Frontal cortex (tissue), 4 donors: Measurements from ENCODE around the gene TIMM44. TPM values are rescaled to one million over a fixed set of nuclear protein-coding genes. Genes with fewer than 3 reads are reported as not detected.
"Not testable (repeated sequence)": the region's sequence is repeated elsewhere in the genome, so short reads cannot be mapped to it uniquely, and the experiment has no call there.

Experiments used
- DNase-seq, 2 donors: peaks; one replicate each; pipeline ENCODE4 v3.0.0; 2012; ENCODE audit warnings: low spot score in 2 of 2
- FAIRE-seq: peaks from 2 replicates; lab custom pipeline; 2012; peaks lifted over from hg19 to GRCh38; lab: Jason Lieb, UNC
- total RNA-seq: library from RNA; depleted of rRNA; stranded (reverse); fragments of >200 nt; gene quantifications from one replicate; pipeline ENCODE4 v1.2.3, GENCODE V29; 2014
- donor health status: control.
- donor health status: control.
- donor health status: control.

The TIMM44 gene
- total RNA-seq, 1 donor from 2014 or later = 26.9 TPM

DNA sequence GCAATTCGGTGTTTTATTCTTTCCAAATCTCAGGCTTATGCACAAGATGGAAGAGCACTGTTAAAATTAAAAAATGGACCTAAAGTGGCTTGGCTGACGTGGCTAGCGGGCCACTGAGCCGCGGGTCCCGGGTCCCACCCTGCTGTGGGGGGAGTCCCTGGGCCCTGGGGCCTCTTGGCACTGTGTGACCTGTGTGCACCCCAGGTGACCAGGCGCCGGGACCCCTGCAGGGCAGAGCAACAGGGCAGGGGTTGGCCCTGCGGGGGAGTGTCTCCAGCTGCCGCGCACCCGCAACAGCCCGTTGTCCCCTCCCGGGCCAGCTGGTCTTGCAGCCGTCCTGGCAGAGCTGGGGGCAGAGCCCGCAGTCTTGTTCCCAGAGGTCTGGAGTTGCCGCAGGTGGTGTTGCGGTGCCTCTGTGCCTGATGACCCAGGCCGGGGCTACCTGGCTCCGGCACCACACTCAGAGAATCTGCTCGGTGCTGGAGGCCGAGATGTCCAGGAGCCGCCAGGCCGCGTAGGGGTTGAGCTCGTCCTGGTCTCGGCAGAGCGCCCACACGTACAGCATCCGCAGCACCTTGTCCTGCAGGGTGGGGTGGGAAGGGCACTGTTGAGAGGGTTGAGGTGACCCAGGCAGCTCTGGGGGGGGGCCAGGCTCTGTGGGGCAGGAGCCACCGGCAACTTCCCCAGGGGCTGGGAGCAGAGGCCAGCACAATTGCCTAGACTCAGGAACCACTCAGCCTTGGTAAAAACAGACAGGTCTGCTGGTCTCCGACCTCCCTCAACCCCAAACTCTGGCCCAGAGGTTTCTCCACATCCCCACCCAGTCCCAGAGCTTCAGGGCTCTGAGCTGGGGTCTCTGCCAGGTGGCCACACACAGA, 16.5 kb downstream of the TIMM44 start:
- DNase-seq (no peak), FAIRE-seq (no peak)

DNA sequence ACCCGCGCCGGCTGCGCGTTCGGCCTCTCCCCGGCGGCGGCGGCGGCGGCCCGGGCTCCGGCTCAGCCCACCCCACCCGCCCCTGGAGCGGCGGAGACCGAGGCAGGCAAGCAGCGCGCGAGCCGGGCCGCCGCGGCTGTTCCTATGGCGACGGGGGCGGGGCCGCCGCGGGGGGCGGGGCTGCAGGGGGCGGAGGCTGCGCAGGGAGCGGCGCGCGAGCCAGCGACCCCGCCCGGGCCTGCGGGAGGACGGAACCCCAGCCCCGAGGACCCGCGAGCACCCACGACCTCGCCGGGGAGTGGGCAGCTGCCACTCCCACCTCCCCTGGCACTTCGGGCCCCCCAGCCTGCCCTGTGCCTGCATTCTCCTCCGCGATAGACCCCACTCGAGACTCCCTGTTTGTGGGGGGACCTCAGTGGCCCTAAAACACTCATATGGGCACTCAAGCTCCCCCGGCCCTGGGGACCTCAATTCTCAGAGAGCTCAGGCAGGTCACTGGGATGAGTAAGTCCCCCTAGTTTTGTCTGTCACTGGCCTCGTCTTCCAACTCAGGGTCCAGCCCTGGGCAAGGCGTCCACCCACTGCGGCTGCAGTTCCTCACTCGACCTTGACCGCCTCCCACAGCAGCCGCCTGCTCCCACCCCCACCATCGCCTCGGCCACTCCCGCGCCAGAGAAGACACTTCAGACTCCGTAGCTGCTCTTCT, 17.3 kb downstream of the TIMM44 start, which contains the start of gene CTXN1:
TSS of gene CTXN1 (minus strand) at position 115 of the 706 bp plus-strand sequence. CDS start 597 bp downstream, outside the sequence.
- FAIRE-seq = no peak

GRCh38 chr19:7925171-7925851, 18.2 kb downstream of the TIMM44 start:
- FAIRE-seq (no peak), DNase-seq (peak; percentile 69 to 73)

More for the DNA sequence above, 17.3 kb downstream of the TIMM44 start, which contains the start of gene CTXN1:
- DNase-seq = peak; percentile 90 to 91

GRCh38 chr19:7924651-7925170, 18.8 kb downstream of the TIMM44 start:
- no peak for DNase-seq
- no peak for FAIRE-seq

GRCh38 chr19:7924241-7924640, 19.2 kb downstream of the TIMM44 start:
- no peak for DNase-seq
- FAIRE-seq = no peak

- DNase-seq = no peak
- FAIRE-seq = no peak
Measured at GRCh38 chr19:7923295-7924191, 19.9 kb downstream of the TIMM44 start.

- no peak for DNase-seq
- FAIRE-seq = no peak
Measured at GRCh38 chr19:7922836-7923195, 20.6 kb downstream of the TIMM44 start.

DNA sequence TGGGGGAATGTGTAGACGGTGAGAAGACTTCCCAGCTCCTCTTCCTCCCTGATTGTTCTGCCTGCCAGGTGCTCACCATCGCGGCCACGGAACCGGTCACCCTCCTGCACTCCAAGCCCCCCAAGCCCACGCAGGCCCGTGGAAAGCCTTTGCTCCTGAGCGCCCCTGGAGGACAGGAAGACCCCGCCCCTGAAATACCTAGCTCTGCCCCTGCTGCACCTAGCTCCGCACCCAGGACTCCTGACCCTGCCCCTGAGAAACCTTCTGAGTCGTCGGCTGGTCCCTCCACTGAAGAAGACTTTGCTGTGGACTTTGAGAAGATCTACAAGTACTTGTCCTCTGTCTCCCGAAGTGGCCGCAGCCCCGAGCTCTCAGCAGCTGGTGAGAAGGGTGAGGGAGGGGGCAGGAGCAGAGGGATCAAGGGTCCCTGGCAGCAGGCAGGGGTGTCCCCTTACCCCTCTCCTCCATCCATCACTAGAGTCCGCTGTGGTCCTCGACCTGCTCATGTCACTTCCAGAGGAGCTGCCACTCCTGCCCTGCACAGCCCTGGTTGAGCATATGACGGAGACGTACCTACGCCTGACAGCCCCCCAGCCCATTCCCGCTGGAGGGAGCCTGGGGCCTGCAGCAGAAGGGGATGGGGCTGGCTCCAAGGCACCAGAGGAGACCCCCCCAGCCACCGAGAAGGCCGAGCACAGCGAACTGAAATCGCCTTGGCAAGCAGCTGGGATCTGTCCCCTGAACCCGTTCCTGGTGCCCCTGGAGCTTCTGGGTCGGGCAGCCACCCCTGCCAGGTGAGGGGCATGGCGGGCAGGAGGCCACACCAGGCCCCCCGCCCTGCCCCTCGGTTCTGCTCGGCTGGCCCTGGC, 21.3 kb downstream of the TIMM44 start:
- no peak for FAIRE-seq
- DNase-seq = no peak

- FAIRE-seq = no peak
- DNase-seq = no peak
Measured at GRCh38 chr19:7921302-7921966, 22.0 kb downstream of the TIMM44 start.

GRCh38 chr19:7920519-7921301, 22.8 kb downstream of the TIMM44 start:
- FAIRE-seq (no peak), DNase-seq (peak; percentile 99)

- FAIRE-seq = no peak
Measured at GRCh38 chr19:7919610-7920518, 23.6 kb downstream of the TIMM44 start, which contains the start of gene SNAPC2. Gene SNAPC2 (plus strand): TSS chr19:7920338. CDS start chr19:7920367, 29 bp downstream.

GRCh38 chr19:7918615-7919421, 24.6 kb downstream of the TIMM44 start:
- DNase-seq (no peak), FAIRE-seq (no peak)

More at GRCh38 chr19:7919610-7920518, 23.6 kb downstream of the TIMM44 start, which contains the start of gene SNAPC2:
- DNase-seq = peak; percentile 87 to 93

GRCh38 chr19:7918062-7918614, 25.3 kb downstream of the TIMM44 start:
- not testable (repeated sequence) for DNase-seq, FAIRE-seq

GRCh38 chr19:7917267-7918061, 26.0 kb downstream of the TIMM44 start:
- DNase-seq (peak in 1 of 2 donors; percentile 68), FAIRE-seq (no peak)
